Fibroblast of lung (primary cell): ENCODE results near the gene ASTN2. TPM values are rescaled to one million over a fixed set of nuclear protein-coding genes. Genes with fewer than 3 reads are reported as not detected.
"Not testable (repeated sequence)": the region's sequence is repeated elsewhere in the genome, so short reads cannot be mapped to it uniquely, and the experiment has no call there.

ENCODE experiments used
- DNase-seq, 2 donors: peaks; one replicate each; pipeline versions ENCODE4 v3.0.0 to v3.0.0-alpha.2; 2010; ENCODE audit warnings: low read depth in 2 of 2
- H2AFZ ChIP-seq: 2 replicates; pipeline ENCODE4 v1.5.1; 2012; ENCODE audit warnings: low read length, control low read depth, inconsistent platforms
- H3K27ac ChIP-seq: 2 replicates; pipeline ENCODE4 v1.5.1; 2011; ENCODE audit warnings: low read length, control low read depth; ENCODE audit not compliant: insufficient read depth
- H3K27me3 ChIP-seq: 2 replicates; pipeline ENCODE4 v1.5.1; 2011; ENCODE audit warnings: mild to moderate bottlenecking, low read length; ENCODE audit not compliant: control insufficient read depth, insufficient read depth
- H3K36me3 ChIP-seq: 2 replicates; pipeline ENCODE4 v1.5.1; 2011; ENCODE audit warnings: low read length; ENCODE audit not compliant: control insufficient read depth, insufficient read depth
- H3K4me1 ChIP-seq: 2 replicates; pipeline ENCODE4 v1.5.1; 2011; ENCODE audit warnings: low read length; ENCODE audit not compliant: control insufficient read depth, insufficient read depth; ENCODE audit errors: extremely low read depth
- H3K4me2 ChIP-seq: 2 replicates; pipeline ENCODE4 v1.5.1; 2011; ENCODE audit warnings: low read length, control low read depth; ENCODE audit not compliant: insufficient read depth; ENCODE audit errors: extremely low read depth
- H3K4me3 ChIP-seq, 4 experiments: fragments of 200-600 bp in 1 of 4; sonication (generic) in 1 of 4; replicated peaks in 1 of 4; 2 replicates each; pipeline ENCODE4 v1.5.1; 2011 to 2016; ENCODE audit warnings: low read length in 4 of 4, low read depth in 3 of 4, mild to moderate bottlenecking in 3 of 4, control low read depth in 2 of 4, inconsistent platforms in 1 of 4, mixed read lengths in 1 of 4; ENCODE audit not compliant: insufficient read depth in 1 of 4; ENCODE audit errors: control extremely low read depth in 1 of 4
- H3K79me2 ChIP-seq: 2 replicates; pipeline ENCODE4 v1.5.1; 2012; ENCODE audit warnings: mild to moderate bottlenecking, low read length, inconsistent platforms; ENCODE audit not compliant: control insufficient read depth, insufficient read depth
- H3K9ac ChIP-seq: 2 replicates; pipeline ENCODE4 v1.5.1; 2011; ENCODE audit warnings: mild to moderate bottlenecking, low read length, control low read depth; ENCODE audit not compliant: insufficient read depth
- H3K9me3 ChIP-seq: 2 replicates; pipeline ENCODE4 v1.5.1; 2012; ENCODE audit warnings: low read depth, low read length; ENCODE audit not compliant: control insufficient read depth, insufficient read depth
- H4K20me1 ChIP-seq: 2 replicates; pipeline ENCODE4 v1.5.1; 2011; ENCODE audit warnings: low read length; ENCODE audit not compliant: control insufficient read depth, insufficient read depth; ENCODE audit errors: extremely low read depth
- CTCF ChIP-seq, 2 donors: IDR thresholded peaks in 1 of 2; conservative IDR thresholded peaks in 1 of 2; 1 replicate in 1 of 2; 2 replicates in 1 of 2; pipeline ENCODE4 v1.5.1; 2011 to 2012; ENCODE audit warnings: low read length in 2 of 2, control low read depth in 1 of 2, inconsistent platforms in 1 of 2, low read depth in 1 of 2, mild to moderate bottlenecking in 1 of 2
- EZH2 ChIP-seq: IDR thresholded peaks from 2 replicates; pipeline ENCODE4 v1.5.1; 2012; ENCODE audit warnings: low read length, control low read depth, mild to moderate bottlenecking; ENCODE audit errors: missing control alignments
- polyA plus RNA-seq, 2 donors: library from polyadenylated mRNA; depleted of rRNA in 1 of 2; stranded (reverse) in 1 of 2; unstranded in 1 of 2; fragments of >200 nt; gene quantifications; 2 replicates each; pipeline ENCODE4 v1.2.1, GENCODE V29; 2011 to 2012; ENCODE audit warnings: missing spikeins in 1 of 2
- total RNA-seq: library from RNA; depleted of rRNA; stranded (reverse); fragments of >200 nt; gene quantifications from 2 replicates; pipeline ENCODE4 v1.2.1, GENCODE V29; 2014

The ASTN2 gene
- total and polyA plus RNA-seq, 2 donors (not counting 1 experiment from before 2014, with no cell fraction given), result 2.2 to 19.2 TPM

GRCh38 chr9:117073539-117074341 is 341.1 kb downstream of the ASTN2 start:
- Histone ChIP-seq H3K27ac (no peak overlapping the region), H3K36me3 (no peaks in the 10 kb centered on the region)
- peak in 1 of 2 donors; percentile 16 for TF ChIP-seq CTCF (conservative IDR thresholded peaks at IDR 0.05 in 1 of 2, IDR thresholded peaks at IDR 0.05 in 1 of 2; ENCODE audit: low read depth in 1 of 2, low read length in 2 of 2)
- no peak for TF ChIP-seq EZH2

GRCh38 chr9:117073071-117073470 is 341.8 kb downstream of the ASTN2 start:
- Histone ChIP-seq H4K20me1 (no peaks in the 10 kb centered on the region), H3K4me1 (no peaks in the 10 kb centered on the region), H3K79me2 (no peaks in the 10 kb centered on the region), H3K27ac (no peak overlapping the region), H2AFZ (no peak overlapping the region), H3K36me3 (no peaks in the 10 kb centered on the region), H3K9me3 (no peaks in the 10 kb centered on the region), H3K9ac (no peak overlapping the region), H3K4me3 (no peak overlapping the region), H3K4me2 (no peak overlapping the region), H3K27me3 (no peaks in the 10 kb centered on the region)
- TF ChIP-seq EZH2 (no peak), CTCF (conservative IDR thresholded peaks at IDR 0.05 in 1 of 2, IDR thresholded peaks at IDR 0.05 in 1 of 2; ENCODE audit: low read depth in 1 of 2, low read length in 2 of 2) (no peak)
- no peak for DNase-seq

More at GRCh38 chr9:117073539-117074341, 341.1 kb downstream of the ASTN2 start:
- H3K27me3 ChIP-seq, result no peaks in the 10 kb centered on the region
- no peak overlapping the region for H2AFZ ChIP-seq
- no peaks in the 10 kb centered on the region for H3K79me2 ChIP-seq
- H3K4me3 ChIP-seq, result no peak overlapping the region
- H4K20me1 ChIP-seq, result no peaks in the 10 kb centered on the region
- no peak overlapping the region for H3K4me2 ChIP-seq
- no peak overlapping the region for H3K9ac ChIP-seq
- DNase-seq, result no peak
- H3K9me3 ChIP-seq, result no peaks in the 10 kb centered on the region
- no peaks in the 10 kb centered on the region for H3K4me1 ChIP-seq

GRCh38 chr9:117072216-117072615 is 342.6 kb downstream of the ASTN2 start:
- Histone ChIP-seq H4K20me1 (no peaks in the 10 kb centered on the region), H3K9ac (no peak overlapping the region), H3K4me1 (no peaks in the 10 kb centered on the region), H3K36me3 (no peaks in the 10 kb centered on the region), H3K79me2 (no peaks in the 10 kb centered on the region), H3K27me3 (no peaks in the 10 kb centered on the region), H3K9me3 (no peaks in the 10 kb centered on the region), H3K4me3 (no peak overlapping the region), H2AFZ (no peak overlapping the region), H3K4me2 (no peak overlapping the region), H3K27ac (no peak overlapping the region)
- DNase-seq, result no peak
- TF ChIP-seq EZH2, result no peak
- no peak for TF ChIP-seq CTCF (conservative IDR thresholded peaks at IDR 0.05 in 1 of 2, IDR thresholded peaks at IDR 0.05 in 1 of 2; ENCODE audit: low read depth in 1 of 2, low read length in 2 of 2)

GRCh38 chr9:117071673-117072207 is 343.1 kb downstream of the ASTN2 start:
- H2AFZ ChIP-seq, H3K9me3 ChIP-seq, H3K79me2 ChIP-seq, H3K4me1 ChIP-seq, H3K36me3 ChIP-seq, H3K4me2 ChIP-seq, DNase-seq, H3K9ac ChIP-seq, H3K4me3 ChIP-seq, H4K20me1 ChIP-seq, H3K27ac ChIP-seq, H3K27me3 ChIP-seq: not testable (repeated sequence)
